Measurements from ENCODE around the gene PCGF5.
"Not testable (repeated sequence)": the region's sequence is repeated elsewhere in the genome, so short reads cannot be mapped to it uniquely, and the experiment has no call there.

GRCh38 chr10:91302946-91303345, 82.5 kb downstream of the PCGF5 start:
- TF ChIP-seq CTCF (IDR thresholded peaks at IDR 0.05); POLR2AphosphoS5 (IDR thresholded peaks at IDR 0.05; ENCODE audit: insufficient read depth in 1 of 2, low read depth in 1 of 2); POLR2A (IDR thresholded peaks at IDR 0.05): not testable (repeated sequence)
